K562 (cell line): ENCODE data around the gene ICAM1. TPM values are rescaled to one million over a fixed set of nuclear protein-coding genes. Genes with fewer than 3 reads are reported as not detected.

ENCODE experiments used
- CTCFL ChIP-seq: IDR thresholded peaks from 2 replicates; pipeline ENCODE4 v1.6.1; 2011; ENCODE audit warnings: borderline replicate concordance, low read depth, mild to moderate bottlenecking, moderate library complexity, low read length; ENCODE audit not compliant: insufficient read depth, poor library complexity, severe bottlenecking
- ELF1 ChIP-seq: fragments of 200-800 bp; sonication (Bioruptor generic); IDR thresholded peaks from 2 replicates; pipeline ENCODE4 v1.6.1; 2016; ENCODE audit warnings: missing genetic modification characterization, missing compliant biosample characterization
- FOXP4 ChIP-seq: sonication (generic); formaldehyde crosslinking; IDR thresholded peaks from 2 replicates; pipeline ENCODE4 v1.8.0; 2022; ENCODE audit warnings: mild to moderate bottlenecking, missing genetic modification reagents, borderline replicate concordance
- GMEB1 ChIP-seq: fragments of 250-450 bp; sonication (Bioruptor Pico); IDR thresholded peaks from 2 replicates; pipeline ENCODE4 v1.4.0; 2020; ENCODE audit warnings: mild to moderate bottlenecking
- KDM2B ChIP-seq: fragments of 250-450 bp; sonication (Bioruptor Pico); IDR thresholded peaks from 2 replicates; pipeline ENCODE4 v1.8.0; 2021; ENCODE audit warnings: mild to moderate bottlenecking, moderate library complexity
- POLR2AphosphoS5 ChIP-seq: IDR thresholded peaks from 2 replicates; pipeline ENCODE4 v1.6.1; 2011; ENCODE audit warnings: mild to moderate bottlenecking, low read depth, low read length, moderate library complexity; ENCODE audit not compliant: control insufficient read depth, insufficient read depth
- RERE ChIP-seq: sonication (generic); formaldehyde crosslinking; IDR thresholded peaks from 2 replicates; pipeline ENCODE4 v1.8.0; 2023; ENCODE audit warnings: missing genetic modification reagents, mild to moderate bottlenecking, borderline replicate concordance
- SIRT6 ChIP-seq: IDR thresholded peaks from one replicate; pipeline ENCODE4 v1.6.1; 2012; ENCODE audit warnings: low read depth, mild to moderate bottlenecking, control low read depth, inconsistent platforms, low read length, moderate library complexity
- TBP ChIP-seq: optimal IDR thresholded peaks from 2 replicates; pipeline ENCODE3; 2011; ENCODE audit warnings: low read depth, low read length, improper control_type of control experiment
- ZKSCAN3 ChIP-seq: fragments of 250-450 bp; sonication (Bioruptor Pico); IDR thresholded peaks from 2 replicates; pipeline ENCODE4 v1.4.0; 2020
- ZNF408 ChIP-seq: fragments of 250-450 bp; sonication (Bioruptor Pico); IDR thresholded peaks from 2 replicates; pipeline ENCODE4 v1.4.0; 2020; ENCODE audit warnings: low read depth, mild to moderate bottlenecking, moderate library complexity
- ZNF551 ChIP-seq: fragments of 250-450 bp; sonication (Bioruptor Pico); IDR thresholded peaks from 2 replicates; pipeline ENCODE4 v1.5.0; 2021; ENCODE audit warnings: mild to moderate bottlenecking, moderate library complexity
- ZNF764 ChIP-seq: fragments of 250-450 bp; sonication (Bioruptor Pico); IDR thresholded peaks from 2 replicates; pipeline ENCODE4 v1.4.0; 2020; ENCODE audit warnings: low read depth, mild to moderate bottlenecking, moderate library complexity
- polyA plus RNA-seq, 8 experiments: library from polyadenylated mRNA; depleted of rRNA in 4 of 8; stranded (reverse) in 5 of 8; unstranded in 3 of 8; fragments of >200 nt; fragmentation: Nextera tagmentation in 2 of 8; fragmentation: Illumina TruSeq in 1 of 8; extraction: Ambion mirVana in 2 of 8; extraction: Trizol in 1 of 8; gene quantifications; 2 replicates each; pipeline versions ENCODE4 v1.2.1 to v1.2.3, GENCODE V29; 2011 to 2014; ENCODE audit warnings: inconsistent platforms in 1 of 8, missing spikeins in 1 of 8
- total RNA-seq, 7 experiments: library from RNA; depleted of rRNA in 6 of 7; stranded (reverse); fragments of >200 nt in 6 of 7; fragmentation: Illumina TruSeq in 2 of 7; extraction: Trizol in 2 of 7; gene quantifications; 2 replicates each; pipeline versions ENCODE4 v1.2.1 to v1.2.3, GENCODE V29; 2011 to 2021; ENCODE audit warnings: low replicate concordance in 1 of 7

The ICAM1 gene
- total and polyA plus RNA-seq, 9 of the 15 experiments (the other 6 are each of a cell fraction or from before 2014, with no cell fraction given) = 2.3 to 24.4 (median 13.4) TPM

DNA sequence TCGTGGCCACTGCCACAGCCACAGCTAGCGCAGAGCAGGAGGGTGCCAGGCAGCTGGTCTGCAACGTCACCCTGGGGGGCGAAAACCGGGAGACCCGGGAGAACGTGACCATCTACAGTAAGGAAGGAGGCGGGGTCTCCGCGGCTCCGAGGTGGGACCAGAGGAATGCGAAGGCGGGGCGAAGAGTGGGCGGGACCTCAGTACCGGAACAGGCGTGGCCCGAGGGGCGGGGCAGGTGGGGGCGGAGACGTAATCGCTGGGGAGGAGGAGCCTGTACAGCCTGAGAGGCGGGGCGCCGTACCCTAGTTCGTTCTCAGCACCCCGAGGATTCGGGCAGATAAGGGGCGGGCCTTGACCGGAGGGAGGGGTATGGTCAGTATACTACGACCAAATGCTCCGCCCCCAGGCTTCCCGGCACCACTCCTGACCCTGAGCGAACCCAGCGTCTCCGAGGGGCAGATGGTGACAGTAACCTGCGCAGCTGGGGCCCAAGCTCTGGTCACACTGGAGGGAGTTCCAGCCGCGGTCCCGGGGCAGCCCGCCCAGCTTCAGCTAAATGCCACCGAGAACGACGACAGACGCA is 21.4 kb downstream of the ICAM1 start (continued):
- no peak for TF ChIP-seq RERE (CRISPR knock-in tag)
- peak; percentile 17 for TF ChIP-seq TBP
- no peak for TF ChIP-seq ZNF551
- no peak for TF ChIP-seq CTCFL
- no peak for TF ChIP-seq SIRT6
- no peak for TF ChIP-seq ZNF764
- peak; percentile 34; the same call in 1 of the 2 replicates for TF ChIP-seq KDM2B
- no peak for TF ChIP-seq ELF1 (tag)
- no peak for TF ChIP-seq ZKSCAN3 (CRISPR knock-in tag)
- no peak for TF ChIP-seq GMEB1 (CRISPR knock-in tag)
- no peak for TF ChIP-seq ZNF408 (CRISPR knock-in tag)
- TF ChIP-seq FOXP4 (CRISPR knock-in tag) = no peak
- TF ChIP-seq POLR2AphosphoS5 = peak; percentile 60; the same call in 1 of the 2 replicates
